GM12891 (cell line): ENCODE results near the gene TIMM10.

Source experiments
- DNase-seq: peaks from one replicate; pipeline ENCODE4 v3.0.0; 2011; ENCODE audit warnings: low spot score; ENCODE audit not compliant: insufficient read length
- FAIRE-seq: peaks from 2 replicates; lab custom pipeline; 2011; peaks lifted over from hg19 to GRCh38; lab: Jason Lieb, UNC
- PAX5 ChIP-seq: IDR thresholded peaks from 2 replicates; pipeline ENCODE4 v1.6.1; 2011; ENCODE audit warnings: low read length, moderate library complexity, mild to moderate bottlenecking; ENCODE audit not compliant: insufficient read depth, severe bottlenecking
- POLR2A ChIP-seq: IDR thresholded peaks from 2 replicates; pipeline ENCODE4 v1.6.1; 2011; ENCODE audit warnings: low read depth, low read length, control low read depth
- POLR2AphosphoS5 ChIP-seq: IDR thresholded peaks from 2 replicates; pipeline ENCODE4 v1.6.1; 2011; ENCODE audit warnings: low read depth, low read length, control low read depth
- POU2F2 ChIP-seq: IDR thresholded peaks from 2 replicates; pipeline ENCODE4 v1.6.1; 2011; ENCODE audit warnings: low read depth, mild to moderate bottlenecking, control low read depth, low read length, moderate library complexity
- SPI1 ChIP-seq: IDR thresholded peaks from 2 replicates; pipeline ENCODE4 v1.6.1; 2011; ENCODE audit warnings: low read depth, low read length, control low read depth
- TAF1 ChIP-seq: IDR thresholded peaks from 2 replicates; pipeline ENCODE4 v1.6.1; 2011; ENCODE audit warnings: low read depth, low read length, control low read depth

TIMM10 gene

GRCh38 chr11:57497303-57498247, 33.0 kb downstream of the TIMM10 start:
- TF ChIP-seq PAX5 = no peak
- no peak for TF ChIP-seq POLR2AphosphoS5
- no peak for TF ChIP-seq SPI1
- TF ChIP-seq TAF1 = no peak
- no peak for TF ChIP-seq POLR2A
- no peak for TF ChIP-seq POU2F2
- FAIRE-seq (no peak), DNase-seq (no peak)

- FAIRE-seq = no peak
- DNase-seq = no peak
- TF ChIP-seq POU2F2 = no peak
These were observed 34.3 kb downstream of the TIMM10 start for GRCh38 chr11:57496109-57496820.

GRCh38 chr11:57493507-57494503, 36.7 kb downstream of the TIMM10 start:
- no peak for TF ChIP-seq SPI1
- DNase-seq = peak; percentile 70
- FAIRE-seq = peak; percentile 90

GRCh38 chr11:57491371-57492061, 39.0 kb downstream of the TIMM10 start:
- DNase-seq = no peak

GRCh38 chr11:57490456-57491248, 39.9 kb downstream of the TIMM10 start:
- TF ChIP-seq SPI1 (no peak), POU2F2 (no peak), TAF1 (no peak), POLR2AphosphoS5 (no peak), PAX5 (no peak), POLR2A (no peak)
- DNase-seq = no peak

More at GRCh38 chr11:57491371-57492061, 39.0 kb downstream of the TIMM10 start:
- peak; percentile 52 for FAIRE-seq
- TF ChIP-seq POLR2AphosphoS5 (no peak), POLR2A (no peak), SPI1 (no peak), PAX5 (no peak), TAF1 (no peak), POU2F2 (no peak)

GRCh38 chr11:57487920-57488659, 42.5 kb downstream of the TIMM10 start:
- TF ChIP-seq PAX5 (no peak), SPI1 (no peak), POU2F2 (no peak), TAF1 (no peak), POLR2A (no peak), POLR2AphosphoS5 (no peak)
- DNase-seq (no peak), FAIRE-seq (no peak)

More at GRCh38 chr11:57490456-57491248, 39.9 kb downstream of the TIMM10 start:
- FAIRE-seq = no peak

GRCh38 chr11:57487021-57487778, 43.4 kb downstream of the TIMM10 start:
- DNase-seq (no peak), FAIRE-seq (no peak)
- no peak for TF ChIP-seq POLR2AphosphoS5
- no peak for TF ChIP-seq TAF1
- no peak for TF ChIP-seq POLR2A
- TF ChIP-seq POU2F2 = no peak
- TF ChIP-seq PAX5 = no peak
- TF ChIP-seq SPI1 = no peak
